ENCODE data around the gene GTF2IRD1.
A peak's percentile ranks its signal among the peaks of the same experiment; 100 is the strongest.

Gene GTF2IRD1

DNA sequence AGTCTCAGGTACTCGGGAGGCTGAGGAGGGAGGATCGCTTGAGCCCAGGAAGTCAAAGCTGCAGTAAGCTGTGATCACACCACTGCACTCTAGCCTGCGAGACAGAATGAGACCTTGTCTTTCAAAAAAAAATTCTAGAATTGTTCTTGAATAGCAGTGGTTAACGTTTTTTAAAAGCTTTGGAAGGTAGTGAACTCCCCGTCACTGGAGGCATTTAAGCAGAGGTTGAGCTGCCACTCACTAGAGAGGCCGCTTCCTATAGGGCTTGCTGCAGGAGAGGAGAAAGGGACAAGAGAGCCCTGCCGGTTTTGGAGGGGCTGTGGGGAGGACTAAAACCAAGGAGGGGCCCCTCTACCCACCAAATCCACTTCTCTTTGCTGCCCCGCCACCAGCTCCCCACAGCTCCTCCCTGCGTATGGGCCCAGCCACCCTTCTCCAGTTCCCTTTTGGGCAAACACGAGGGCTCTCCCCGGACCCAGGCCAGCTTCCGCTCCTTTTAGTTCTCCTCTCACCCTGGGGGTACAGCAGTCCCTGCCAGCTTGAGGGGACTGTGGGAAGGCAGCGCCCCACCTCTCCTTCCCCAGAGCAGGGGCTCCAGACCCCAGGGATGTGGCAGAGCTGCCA lies 116.9 kb downstream of the GTF2IRD1 start:
- no peak for DNase-seq

DNA sequence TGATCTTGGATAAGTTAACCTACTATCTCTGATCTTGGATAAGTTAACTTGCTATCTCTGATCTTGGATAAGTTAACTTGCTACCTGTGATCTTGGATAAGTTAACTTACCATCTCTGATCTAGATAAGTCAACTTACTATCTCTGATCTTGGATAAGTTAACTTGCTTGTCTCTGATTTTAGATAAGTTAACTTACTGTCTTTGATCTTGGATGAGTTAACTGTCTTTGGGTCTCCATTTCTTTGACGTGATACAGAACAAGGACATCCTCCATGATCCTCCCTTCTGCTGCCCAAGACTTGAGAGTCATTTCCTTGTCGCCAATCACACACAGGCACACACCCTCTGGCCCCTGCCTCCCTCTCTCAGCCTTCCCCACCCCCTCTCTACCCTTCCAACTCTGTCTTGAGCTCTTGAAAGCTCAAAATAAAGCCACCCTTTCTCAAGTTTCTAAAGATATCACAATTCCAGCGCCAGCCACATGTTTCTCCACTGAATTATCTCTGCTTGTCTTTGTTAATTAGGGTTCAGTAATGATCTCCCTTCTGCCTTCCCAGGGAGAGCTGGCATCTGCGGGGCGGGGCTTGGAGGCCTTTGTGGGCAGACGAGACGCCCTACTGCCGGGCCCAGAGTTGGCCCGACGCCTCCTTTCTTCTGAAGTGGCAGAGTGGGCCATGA lies 118.7 kb downstream of the GTF2IRD1 start:
- DNase-seq = no peak

DNA sequence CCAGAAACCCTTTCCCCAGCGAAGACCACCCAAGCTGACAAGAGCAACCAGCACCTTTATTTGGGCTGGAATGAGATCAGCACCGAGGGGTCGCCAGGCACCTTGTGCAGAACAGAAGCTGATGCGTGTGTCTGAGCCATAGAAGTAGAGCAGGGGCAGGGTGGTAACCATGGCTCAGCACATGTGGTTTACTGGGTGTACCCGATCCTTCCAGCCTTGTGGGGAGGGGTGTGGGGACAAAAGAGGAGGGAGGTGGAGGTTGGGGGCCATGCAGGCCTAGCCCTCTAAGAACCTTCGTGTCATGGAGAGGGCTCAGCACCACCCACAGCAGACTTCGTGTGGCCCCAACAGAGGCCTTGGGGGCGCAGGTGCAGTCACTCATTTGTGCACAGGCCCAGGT lies 119.8 kb downstream of the GTF2IRD1 start:
- DNase-seq = no peak

DNA sequence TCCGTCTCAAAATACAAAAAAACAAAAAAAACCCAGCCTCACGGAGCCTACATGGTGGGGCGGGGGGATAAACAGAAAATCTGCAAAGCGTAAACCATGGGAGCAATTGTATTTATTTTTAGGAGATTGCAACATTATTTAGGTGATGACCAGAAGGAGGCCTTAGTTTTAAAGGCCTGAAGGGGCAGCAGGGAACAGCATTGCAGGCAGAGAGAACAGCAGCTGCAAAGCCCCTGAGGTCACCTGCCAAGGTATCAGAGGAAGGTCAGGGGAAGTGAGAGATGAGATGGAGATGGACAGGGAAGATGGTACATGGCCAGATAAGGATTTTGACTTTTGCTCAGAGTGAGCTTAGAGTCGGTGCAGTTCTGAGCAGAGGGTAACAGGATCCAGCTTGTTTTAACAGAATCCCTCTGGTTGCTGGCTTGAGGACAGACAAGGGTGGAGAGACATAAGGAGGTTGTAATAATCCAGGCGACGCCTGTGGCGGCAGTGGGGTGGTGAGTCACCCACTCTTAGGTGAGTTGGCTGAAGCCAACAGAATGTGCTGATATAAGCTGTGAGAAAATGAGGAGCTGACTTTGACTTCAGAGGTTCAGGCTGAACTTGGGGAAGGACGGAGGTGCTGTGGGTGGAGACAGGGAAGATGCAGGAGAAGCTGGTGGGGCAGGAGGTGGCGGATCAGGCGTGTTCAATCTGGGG lies 121.5 kb downstream of the GTF2IRD1 start:
- no peak for DNase-seq

DNA sequence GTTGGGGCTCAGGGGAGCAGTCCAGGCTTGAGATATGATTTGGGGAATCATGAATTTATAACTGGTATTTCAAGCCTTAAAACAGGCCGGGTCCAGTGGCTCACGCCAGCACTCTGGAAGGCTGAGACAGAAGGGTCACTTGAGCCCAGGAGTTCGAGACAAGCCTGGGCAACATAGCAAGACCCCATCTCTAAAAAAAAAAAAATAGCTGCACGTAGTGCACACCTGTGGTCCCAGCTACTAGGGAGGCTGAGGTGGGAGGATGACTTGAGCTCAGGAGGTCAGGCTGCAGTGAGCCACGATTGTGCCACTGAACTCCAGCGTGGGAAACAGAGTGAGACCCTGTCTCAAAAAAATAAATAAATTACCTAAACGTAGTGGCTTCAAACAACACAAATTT lies 122.1 kb downstream of the GTF2IRD1 start:
- no peak for DNase-seq

DNA sequence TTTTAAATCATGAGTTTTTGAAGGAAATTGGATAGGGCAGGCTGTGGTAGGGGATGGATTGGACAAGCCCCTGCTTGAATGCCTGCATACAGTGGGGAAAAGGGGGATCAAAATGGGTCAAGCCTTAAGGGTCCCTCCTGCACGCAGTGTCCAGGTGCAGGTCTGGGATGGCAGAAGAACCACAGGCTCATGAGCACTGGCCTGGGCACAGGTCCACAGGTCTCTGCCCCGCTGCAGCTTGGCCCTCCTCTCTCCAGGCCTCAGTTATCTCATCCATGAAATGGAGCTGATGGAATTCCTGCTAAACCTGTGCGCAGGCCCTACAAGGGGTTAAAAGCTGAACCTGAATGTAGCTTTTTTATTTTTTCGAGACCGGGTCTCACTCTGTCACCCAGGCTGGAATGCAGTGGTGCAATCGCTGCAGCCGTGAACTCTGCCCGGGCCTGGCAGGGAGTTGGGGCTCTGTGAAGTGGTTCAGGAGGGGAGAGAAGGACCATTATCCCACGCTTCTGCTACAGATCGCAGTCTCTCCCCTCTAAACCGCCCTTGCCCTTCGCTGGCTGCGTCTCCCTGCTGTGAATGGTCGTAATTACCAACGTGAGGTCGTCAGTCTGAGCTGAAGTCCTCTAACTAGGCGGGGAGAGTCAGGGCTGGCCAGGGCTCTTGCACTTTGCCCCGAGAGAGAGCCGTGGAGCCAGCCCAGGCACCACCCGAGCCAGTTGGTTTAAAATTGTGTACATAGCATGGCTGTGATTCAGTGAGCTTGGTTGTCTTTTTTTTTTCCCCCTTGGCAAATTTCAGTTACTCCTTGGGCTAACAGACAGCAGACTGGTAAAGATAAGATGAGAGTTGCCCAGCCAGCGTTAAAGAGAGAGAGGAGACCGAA lies 126.3 kb downstream of the GTF2IRD1 start:
- DNase-seq = no peak

DNA sequence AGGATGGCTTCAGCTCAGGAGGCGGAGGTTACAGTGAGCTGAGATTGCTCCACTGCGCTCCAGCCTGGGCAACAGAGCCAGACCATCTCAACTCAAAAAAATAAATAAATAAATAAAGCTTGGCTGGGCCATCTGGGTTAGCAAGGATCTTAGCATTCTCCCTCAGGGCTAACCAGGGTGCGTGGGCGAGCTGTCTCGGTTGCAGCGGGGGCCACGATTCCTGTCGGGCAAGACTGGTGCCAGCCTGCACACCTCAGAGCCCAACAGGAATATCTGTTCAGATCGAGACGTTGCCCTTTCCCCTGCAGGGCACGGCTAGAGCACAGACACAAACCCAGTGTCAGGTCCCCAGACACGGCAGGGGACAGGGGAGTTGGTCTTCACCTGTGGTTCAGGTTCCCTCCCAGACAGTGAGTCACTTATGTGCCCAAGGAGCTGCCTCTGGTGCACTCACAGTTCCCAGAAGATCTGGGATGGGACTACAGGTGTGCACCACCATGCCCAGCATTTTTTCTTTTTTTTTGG lies 128.3 kb downstream of the GTF2IRD1 start:
- no peak for DNase-seq

DNA sequence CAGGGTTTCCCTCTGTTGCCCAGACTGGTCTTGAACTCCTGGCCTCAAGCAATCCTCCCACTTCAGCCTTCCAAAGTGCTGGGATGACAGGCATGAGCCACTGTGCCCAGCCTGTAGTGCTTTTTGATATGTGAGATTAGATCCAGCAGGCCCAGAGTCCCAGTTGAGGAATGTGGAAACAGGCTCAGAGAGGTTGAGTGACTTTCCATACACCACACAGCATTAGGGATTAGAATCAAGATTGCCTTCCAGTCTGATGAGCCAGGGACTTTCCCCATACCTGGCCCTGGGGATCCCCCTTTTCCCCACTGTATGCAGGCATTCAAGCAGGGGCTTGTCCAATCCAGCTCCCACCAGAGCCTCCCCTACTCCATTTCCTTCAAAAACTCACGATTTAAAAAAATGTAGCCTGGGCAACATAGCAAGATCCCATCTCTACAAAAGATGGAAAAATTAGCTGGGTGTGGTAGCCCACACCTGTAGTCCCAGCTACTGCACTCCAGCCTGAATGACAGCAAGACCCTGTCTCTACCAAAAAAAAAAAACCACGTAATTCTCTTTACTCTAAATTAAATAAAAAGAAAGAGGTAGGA lies 128.8 kb downstream of the GTF2IRD1 start:
- no peak for DNase-seq

DNA sequence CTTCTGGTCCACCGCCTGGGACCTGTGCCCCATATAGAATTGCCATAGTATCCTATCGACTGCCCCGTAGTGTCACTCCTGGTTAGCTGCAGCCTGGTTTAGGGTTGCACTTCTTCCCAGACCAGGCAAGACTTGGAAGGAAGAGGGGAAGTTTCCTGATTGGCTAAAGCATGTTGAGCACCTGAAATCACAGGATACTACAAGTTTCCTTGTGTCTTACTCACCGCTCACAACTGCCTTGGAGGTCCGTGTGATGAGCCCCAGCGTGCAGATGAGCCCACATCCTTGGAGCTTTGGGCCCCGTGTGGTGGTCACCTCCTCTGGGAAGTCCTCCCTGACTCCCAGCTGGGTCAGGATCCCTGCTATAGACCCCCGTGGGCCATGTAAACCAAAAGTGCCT lies 129.9 kb downstream of the GTF2IRD1 start:
- no peak for DNase-seq

DNA sequence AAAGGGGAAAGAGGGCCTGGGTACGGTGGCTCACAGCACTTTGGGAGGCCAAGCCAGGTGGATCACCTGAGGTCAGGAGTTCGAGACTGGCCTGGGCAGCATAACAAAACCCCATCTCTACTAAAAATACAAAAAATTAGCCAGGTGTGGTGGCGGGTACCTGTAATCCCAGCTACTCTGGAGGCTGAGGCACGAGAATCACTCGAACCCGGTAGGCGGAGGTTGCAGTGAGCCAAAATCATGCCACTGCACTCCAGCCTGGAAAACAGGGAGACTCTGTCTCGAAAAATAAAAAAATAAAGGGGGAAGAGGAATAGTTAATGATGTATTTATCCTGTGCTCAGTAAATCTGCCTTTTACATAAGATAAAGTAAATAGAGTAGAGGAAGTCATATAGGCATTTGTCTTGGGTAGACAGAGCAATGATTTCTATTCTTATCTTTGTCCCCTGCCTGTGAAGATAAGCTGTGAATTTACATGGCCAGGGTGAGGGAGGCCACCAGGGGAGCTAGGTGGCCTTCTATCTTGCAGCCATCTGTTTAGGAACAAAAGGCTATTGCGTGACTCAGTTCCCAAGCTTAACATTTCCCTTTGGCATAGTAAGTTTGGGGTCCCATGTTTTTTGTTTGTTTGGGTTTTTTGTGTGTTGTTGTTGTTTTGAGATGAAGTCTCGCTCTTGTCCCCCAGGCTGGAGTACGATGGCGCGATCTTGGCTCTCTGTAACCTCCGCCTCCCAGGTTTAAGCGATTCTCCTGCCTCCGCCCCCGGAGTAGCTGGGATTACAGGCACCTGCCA lies 130.7 kb downstream of the GTF2IRD1 start:
- DNase-seq = no peak

DNA sequence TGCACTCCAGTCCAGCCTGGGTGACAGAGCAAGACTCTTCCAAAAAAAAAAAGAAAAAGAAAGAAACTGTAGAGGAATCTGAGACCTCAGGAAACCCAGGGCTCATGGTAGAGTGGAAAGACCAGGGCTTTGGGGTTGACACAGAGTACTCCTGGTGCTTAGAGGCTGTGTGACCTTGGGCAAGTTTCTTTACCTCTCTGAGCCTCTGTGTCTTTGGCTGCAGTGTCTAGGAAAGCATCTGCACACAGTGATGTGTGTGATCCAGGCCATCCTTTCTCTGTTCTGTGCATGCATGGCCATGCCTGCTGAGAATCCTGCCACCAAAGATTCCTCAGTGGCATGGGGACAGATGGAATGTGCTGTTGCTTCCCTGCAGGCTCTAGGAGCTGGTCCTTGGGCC lies 132.1 kb downstream of the GTF2IRD1 start:
- no peak for DNase-seq

DNA sequence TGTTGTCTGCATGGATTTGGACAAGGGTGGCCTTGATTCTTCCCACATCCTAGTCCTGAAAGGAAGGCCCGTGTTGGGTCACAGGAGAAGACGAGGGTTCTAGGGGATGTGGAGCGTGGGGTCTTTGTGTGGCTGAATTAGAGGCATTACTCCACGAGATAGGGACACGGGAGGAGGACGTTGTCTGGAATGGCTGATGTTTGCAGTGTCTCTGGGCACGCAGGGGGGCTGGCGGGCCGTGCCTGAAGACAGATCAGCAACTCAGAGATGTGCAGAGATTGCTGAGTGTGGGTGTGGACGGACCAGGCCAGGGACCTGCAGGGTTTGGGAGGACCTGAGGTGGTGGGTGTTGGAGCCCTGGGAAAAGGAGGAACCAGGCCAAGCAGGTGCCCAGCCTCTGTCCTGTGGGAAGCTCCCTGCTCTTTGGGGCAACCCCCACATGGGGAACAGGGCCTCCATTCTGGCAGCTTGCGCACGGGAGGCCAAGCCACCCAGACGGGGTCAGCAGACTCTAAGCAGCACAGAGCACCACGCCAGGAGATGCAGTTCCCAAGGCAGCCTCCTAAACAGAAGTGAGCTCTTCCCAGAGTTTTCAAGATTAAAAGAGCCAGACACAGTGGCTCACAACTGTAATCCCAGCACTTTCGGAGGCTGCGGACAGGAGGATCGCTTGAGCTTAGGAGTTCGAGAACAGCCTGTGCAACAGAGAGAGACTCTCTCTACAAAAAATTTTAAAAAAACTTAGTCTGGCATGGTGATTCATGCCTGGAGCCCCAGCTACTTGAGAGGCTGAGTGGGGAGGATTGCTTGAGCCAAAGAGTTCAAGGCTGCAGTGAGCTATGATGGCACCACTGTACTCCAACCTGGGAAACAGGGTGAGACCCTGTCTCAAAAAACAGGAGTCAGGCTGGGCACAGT lies 132.8 kb downstream of the GTF2IRD1 start:
- DNase-seq = no peak

DNA sequence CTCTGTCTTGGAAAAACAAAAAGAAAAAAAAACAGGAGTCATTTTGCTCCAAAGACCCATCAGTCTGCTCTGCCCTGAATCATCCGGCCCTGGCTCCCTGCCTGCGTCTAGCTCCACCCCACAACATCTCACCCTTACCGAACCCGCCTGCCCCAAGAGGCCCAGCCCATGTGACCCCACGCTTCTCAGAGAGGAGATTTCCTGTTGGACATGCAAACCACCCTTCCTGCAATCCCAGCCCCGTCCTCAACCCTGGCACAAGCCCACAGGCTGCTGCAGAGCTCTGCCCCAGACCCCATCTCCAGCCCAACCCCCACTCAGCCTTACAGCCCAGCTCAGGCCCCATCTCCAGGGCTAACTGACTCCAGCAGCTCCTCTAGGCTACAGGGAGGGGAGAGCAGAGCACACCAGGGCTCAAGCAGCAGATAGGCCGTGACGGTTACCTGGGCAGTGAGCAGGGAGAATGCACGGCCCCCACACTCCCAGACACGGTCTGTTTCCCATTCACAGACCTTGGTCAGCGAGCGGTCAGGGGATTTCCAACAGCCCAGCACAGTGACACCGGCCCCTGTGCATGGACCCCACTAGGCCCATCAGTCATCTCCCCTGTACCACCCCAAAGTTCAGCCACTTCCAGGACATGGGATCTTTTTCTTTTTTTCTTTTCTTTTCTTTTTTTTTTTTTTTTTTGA lies 133.9 kb downstream of the GTF2IRD1 start:
- DNase-seq = no peak

DNA sequence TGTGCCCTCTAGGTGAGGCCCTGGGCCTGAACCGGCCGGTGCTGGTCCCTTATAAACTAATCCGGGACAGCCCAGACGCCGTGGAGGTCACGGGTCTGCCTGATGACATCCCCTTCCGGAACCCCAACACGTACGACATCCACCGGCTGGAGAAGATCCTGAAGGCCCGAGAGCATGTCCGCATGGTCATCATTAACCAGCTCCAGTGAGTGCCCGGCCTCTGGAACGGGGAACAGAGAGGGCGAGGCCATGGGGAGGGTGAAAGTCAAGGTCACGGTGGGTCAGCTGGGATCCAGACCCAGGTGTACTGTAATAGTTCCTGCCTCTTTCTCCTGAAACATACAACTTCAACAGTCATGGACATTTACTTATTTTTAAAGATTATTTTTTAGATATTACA lies 137.1 kb downstream of the GTF2IRD1 start:
- DNase-seq = no peak

DNA sequence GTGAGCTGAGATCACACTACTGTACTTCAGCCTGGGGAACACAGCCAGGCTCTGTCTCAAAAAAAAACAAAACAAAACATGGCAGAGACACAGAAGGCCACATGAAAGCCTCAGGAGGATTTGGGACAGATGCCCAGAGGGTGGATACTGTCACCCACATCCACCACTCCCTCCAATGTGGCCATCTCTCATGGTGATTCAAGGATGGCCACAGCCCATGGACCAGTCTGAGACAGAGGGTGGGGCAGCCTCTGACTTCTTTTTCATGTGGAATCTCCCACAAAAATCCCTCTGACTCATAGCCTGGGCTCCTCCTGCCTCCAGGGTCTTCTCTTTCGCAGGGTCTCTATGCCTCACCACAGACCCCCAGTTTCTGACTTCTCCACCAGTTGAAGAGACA lies 144.9 kb downstream of the GTF2IRD1 start:
- no peak for DNase-seq

DNA sequence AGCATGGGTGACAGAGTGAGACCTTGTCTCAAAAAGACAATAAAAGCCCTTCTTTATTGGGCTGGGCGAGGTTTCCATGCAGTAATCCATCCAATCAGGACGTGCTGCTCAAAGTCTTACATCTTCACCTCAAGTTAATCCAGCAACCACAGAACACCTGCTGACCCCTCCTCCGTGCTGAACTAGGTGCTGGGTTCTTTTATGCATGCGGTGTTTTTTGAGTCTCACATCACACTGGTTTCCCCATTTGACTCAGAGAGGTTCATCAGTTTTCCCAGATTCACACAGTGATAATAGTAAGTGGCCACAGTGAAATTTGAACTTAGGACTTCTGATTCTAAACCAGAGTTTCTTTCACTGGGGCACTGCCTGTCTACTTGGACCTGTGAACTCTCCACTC lies 145.5 kb downstream of the GTF2IRD1 start:
- DNase-seq = no peak

DNA sequence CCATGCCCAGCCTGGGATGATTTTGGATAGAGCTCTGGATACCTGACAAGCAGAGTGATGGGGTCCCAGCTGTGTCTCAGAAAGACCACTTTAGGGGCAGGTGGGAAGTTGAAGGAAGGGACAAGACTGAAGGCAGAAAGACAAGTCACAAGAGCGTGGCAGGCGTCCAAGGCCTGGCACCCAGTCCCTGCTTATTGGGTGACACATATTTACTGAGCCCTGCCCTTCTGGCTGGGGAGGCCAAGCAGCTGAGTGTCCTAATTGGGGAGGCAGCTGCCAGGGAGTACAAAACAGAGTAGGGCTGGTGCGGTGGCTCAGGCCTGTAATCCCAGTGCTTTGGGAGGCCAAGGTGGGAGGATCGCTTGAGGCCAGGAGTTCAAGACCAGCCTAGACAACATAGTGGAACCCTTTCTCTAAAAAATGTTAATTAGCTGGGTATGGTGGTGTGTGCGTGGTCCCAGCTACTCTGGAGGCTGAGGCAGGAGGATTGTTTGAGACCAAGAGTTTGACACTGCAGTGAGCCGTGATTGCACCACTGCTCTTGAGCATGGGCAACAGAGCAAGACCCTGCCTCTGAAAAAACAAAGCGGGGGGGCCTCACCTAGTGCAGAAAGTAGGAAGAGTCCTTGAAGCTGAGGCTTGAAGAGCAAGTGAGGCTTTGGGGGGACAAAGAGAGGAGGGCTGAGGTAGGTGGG lies 150.8 kb downstream of the GTF2IRD1 start:
- no peak for DNase-seq

DNA sequence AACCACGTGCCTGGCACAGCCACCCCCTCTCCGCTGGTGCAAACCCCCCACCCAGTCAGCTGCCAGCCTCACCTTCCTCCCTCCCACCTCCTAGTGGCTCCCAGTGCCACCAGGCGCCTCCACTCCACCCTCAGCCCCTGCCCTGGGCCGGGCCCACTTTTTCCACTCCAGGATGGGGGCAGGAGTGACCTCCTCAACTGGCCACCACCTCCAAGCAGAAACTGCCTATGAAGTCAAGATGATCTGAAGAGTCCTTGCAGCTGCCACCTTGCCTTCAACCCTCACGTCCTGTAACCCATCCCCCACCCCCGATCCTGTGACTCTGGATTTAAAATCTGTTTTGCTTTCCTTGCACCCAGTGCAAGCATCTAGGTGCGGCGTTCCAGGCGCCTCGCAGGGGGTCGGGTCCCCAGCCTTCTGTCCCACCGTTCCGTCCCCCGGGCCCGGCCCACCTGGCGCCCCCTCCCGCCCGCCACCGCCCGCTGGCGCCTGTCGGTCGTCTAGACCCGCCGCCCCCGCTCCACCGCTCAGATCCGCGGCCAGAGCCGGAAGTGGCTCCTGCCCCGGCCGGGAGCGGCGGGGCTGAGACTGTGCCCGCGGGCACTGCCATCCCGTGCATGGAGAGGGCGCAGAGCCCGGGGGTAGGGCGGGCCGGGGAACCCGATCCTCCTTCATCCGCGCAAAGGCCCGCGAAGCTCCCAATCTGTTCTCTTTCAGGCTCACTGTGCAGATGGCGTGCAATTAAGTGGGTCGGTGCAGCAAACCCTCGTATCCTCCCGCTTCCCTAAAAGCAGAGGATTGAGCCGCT lies 152.6 kb downstream of the GTF2IRD1 start:
- DNase-seq = peak; percentile 73
